ENCODE measurements around the gene SLC32A1. TPM values are rescaled to one million over a fixed set of nuclear protein-coding genes. Genes with fewer than 3 reads are reported as not detected.

The SLC32A1 gene
- total and polyA plus RNA-seq, 2 of the 13 experiments (the other 11 are each of a cell fraction or from before 2014, with no cell fraction given), result not detected

DNA sequence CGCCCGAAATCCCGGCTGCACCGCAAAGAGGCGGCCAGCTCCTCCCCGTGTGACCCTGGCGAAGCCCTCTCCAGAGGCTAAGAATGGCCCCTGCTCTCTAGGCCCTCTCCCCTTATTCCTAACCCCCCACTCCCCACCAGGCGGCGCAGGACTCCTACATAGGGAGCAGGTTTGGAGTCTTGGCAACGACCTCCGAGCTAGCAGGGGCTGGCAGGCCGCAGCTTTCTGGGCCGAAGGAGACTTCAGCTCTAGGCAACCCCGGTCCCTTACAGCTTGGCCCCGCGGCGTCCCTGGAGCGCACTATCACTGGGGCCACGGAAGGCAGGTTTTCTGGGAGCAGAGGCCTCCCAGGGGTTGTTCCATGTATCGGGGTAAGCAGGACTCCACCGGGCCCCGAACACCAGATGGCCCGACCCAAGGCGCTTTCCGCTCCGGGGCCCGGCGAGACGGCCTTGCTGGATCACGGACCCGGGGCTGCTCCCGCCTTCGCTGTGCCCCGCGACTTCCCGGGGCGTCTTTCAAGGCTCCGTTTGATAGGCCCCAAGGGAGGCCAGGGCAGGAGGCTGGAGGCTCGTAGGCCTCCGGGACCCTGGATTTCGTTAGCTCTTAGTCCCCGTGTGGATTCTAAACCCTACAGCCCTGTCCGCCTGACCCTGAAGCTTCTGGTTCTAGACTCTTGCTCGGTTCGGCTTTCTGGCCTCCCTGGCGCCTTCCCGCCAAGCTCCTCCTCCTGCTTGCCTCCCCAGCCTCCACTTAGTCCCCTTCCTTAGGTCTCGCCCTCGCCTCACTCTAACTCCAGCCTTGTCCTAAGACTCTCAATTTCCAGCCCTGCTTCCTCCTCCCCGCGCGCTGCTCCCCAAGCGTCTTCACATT lies 1.9 kb downstream of the SLC32A1 start (continued):
- TF ChIP-seq MTA1 (CRISPR knock-in tag; IDR thresholded peaks at IDR 0.05; ENCODE audit: borderline replicate concordance), result peak; percentile 40; the same call in 1 of the 2 replicates
- no peak for TF ChIP-seq KDM5A (IDR thresholded peaks at IDR 0.05; ENCODE audit: borderline replicate concordance, low read length)
- TF ChIP-seq, protein P1, sequence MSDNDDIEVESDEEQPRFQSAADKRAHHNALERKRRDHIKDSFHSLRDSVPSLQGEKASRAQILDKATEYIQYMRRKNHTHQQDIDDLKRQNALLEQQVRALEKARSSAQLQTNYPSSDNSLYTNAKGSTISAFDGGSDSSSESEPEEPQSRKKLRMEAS (IDR thresholded peaks at IDR 0.05), result no peak
- no peak for TF ChIP-seq SIN3A (IDR thresholded peaks at IDR 0.05; ENCODE audit: borderline replicate concordance, low read depth, low read length)
- TF ChIP-seq, protein P2, sequence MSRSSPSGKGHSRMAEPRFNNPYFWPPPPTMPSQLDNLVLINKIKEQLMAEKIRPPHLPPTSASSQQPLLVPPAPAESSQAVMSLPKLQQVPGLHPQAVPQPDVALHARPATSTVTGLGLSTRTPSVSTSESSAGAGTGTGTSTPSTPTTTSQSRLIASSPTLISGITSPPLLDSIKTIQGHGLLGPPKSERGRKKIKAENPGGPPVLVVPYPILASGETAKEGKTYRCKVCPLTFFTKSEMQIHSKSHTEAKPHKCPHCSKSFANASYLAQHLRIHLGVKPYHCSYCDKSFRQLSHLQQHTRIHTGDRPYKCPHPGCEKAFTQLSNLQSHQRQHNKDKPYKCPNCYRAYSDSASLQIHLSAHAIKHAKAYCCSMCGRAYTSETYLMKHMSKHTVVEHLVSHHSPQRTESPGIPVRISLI (CRISPR knock-in tag; IDR thresholded peaks at IDR 0.05; ENCODE audit: borderline replicate concordance), result no peak
- no peak for TF ChIP-seq ZNF703 (CRISPR knock-in tag; IDR thresholded peaks at IDR 0.05; ENCODE audit: borderline replicate concordance)
- no peak for TF ChIP-seq ATM (IDR thresholded peaks at IDR 0.05; ENCODE audit: borderline replicate concordance)
- no peak for TF ChIP-seq ELF4 (CRISPR knock-in tag; IDR thresholded peaks at IDR 0.05; ENCODE audit: borderline replicate concordance)
- no peak for TF ChIP-seq FOXO1 (CRISPR knock-in tag; IDR thresholded peaks at IDR 0.05)
- TF ChIP-seq XRCC5 (optimal IDR thresholded peaks at IDR 0.05; ENCODE audit: low read length), result peak; percentile 87
- no peak for TF ChIP-seq SP1 (IDR thresholded peaks at IDR 0.05)
- no peak for TF ChIP-seq SP1 (CRISPR knock-in tag; IDR thresholded peaks at IDR 0.05)
- TF ChIP-seq ZSCAN12 (CRISPR knock-in tag; IDR thresholded peaks at IDR 0.05), result no peak
- TF ChIP-seq GTF3A (CRISPR knock-in tag; conservative IDR thresholded peaks at IDR 0.05), result no peak
- 0 out of 2 replicates have a peak, but pooled peaks have one; percentile 29 for TF ChIP-seq KDM3A (CRISPR knock-in tag; IDR thresholded peaks at IDR 0.05; ENCODE audit: low read depth)
- no peak for TF ChIP-seq ZFP37 (CRISPR knock-in tag; IDR thresholded peaks at IDR 0.05; ENCODE audit: borderline replicate concordance)
- no peak for TF ChIP-seq PHF21A (CRISPR knock-in tag; IDR thresholded peaks at IDR 0.05)
- no peak for TF ChIP-seq ZNF577 (CRISPR knock-in tag; IDR thresholded peaks at IDR 0.05; ENCODE audit: borderline replicate concordance, low read depth)
- no peak for TF ChIP-seq ZNF124 (CRISPR knock-in tag; IDR thresholded peaks at IDR 0.05)
- TF ChIP-seq ZNF879 (CRISPR knock-in tag; IDR thresholded peaks at IDR 0.05), result no peak
- no peak for TF ChIP-seq CCDC6 (CRISPR knock-in tag; IDR thresholded peaks at IDR 0.05)
- TF ChIP-seq ZBTB3 (CRISPR knock-in tag; IDR thresholded peaks at IDR 0.05; ENCODE audit: borderline replicate concordance, low read depth), result no peak
- peak; percentile 44; the same call in 1 of the 2 replicates for TF ChIP-seq ZNF782 (CRISPR knock-in tag; IDR thresholded peaks at IDR 0.05; ENCODE audit: borderline replicate concordance)
- no peak for TF ChIP-seq RCOR2 (CRISPR knock-in tag; IDR thresholded peaks at IDR 0.05)
- no peak for TF ChIP-seq ZC3H13 (CRISPR knock-in tag; IDR thresholded peaks at IDR 0.05)
- TF ChIP-seq, protein P3, sequence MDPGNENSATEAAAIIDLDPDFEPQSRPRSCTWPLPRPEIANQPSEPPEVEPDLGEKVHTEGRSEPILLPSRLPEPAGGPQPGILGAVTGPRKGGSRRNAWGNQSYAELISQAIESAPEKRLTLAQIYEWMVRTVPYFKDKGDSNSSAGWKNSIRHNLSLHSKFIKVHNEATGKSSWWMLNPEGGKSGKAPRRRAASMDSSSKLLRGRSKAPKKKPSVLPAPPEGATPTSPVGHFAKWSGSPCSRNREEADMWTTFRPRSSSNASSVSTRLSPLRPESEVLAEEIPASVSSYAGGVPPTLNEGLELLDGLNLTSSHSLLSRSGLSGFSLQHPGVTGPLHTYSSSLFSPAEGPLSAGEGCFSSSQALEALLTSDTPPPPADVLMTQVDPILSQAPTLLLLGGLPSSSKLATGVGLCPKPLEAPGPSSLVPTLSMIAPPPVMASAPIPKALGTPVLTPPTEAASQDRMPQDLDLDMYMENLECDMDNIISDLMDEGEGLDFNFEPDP (CRISPR knock-in tag; conservative IDR thresholded peaks at IDR 0.05), result no peak
- no peak for TF ChIP-seq ARID2 (CRISPR knock-in tag; IDR thresholded peaks at IDR 0.05; ENCODE audit: borderline replicate concordance)
- TF ChIP-seq ZNF556 (CRISPR knock-in tag; IDR thresholded peaks at IDR 0.05; ENCODE audit: borderline replicate concordance), result no peak
- TF ChIP-seq, protein P4, sequence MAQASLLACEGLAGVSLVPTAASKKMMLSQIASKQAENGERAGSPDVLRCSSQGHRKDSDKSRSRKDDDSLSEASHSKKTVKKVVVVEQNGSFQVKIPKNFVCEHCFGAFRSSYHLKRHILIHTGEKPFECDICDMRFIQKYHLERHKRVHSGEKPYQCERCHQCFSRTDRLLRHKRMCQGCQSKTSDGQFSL (CRISPR knock-in tag; IDR thresholded peaks at IDR 0.05), result peak; percentile 76; the same call in 1 of the 2 replicates
